Karpas-422 (cell line): ENCODE measurements around the gene TLL1. TPM values are rescaled to one million over a fixed set of nuclear protein-coding genes. Genes with fewer than 3 reads are reported as not detected.

Experiments used
- DNase-seq: peaks from one replicate; pipeline ENCODE4 v3.0.0-alpha.2; 2015
- H2AFZ ChIP-seq: fragments of 200-600 bp; sonication (generic); 2 replicates; pipeline ENCODE4 v1.6.1; 2014; ENCODE audit warnings: antibody characterized with exemption, low read length, mixed read lengths
- H3K27ac ChIP-seq: fragments of 200-600 bp; sonication (generic); 2 replicates; pipeline ENCODE4 v1.5.1; 2014; ENCODE audit warnings: mild to moderate bottlenecking, low read length, moderate library complexity
- H3K27me3 ChIP-seq: fragments of 200-600 bp; sonication (generic); 2 replicates; pipeline ENCODE4 v1.6.1; 2014; ENCODE audit warnings: low read length, mixed read lengths
- H3K36me3 ChIP-seq: fragments of 200-600 bp; sonication (generic); 2 replicates; pipeline ENCODE4 v1.6.1; 2014; ENCODE audit warnings: low read length, mixed read lengths; ENCODE audit not compliant: insufficient read depth
- H3K4me1 ChIP-seq: fragments of 200-600 bp; sonication (generic); 2 replicates; pipeline ENCODE4 v1.6.1; 2014; ENCODE audit warnings: mild to moderate bottlenecking, low read length, mixed read lengths
- H3K4me2 ChIP-seq: fragments of 200-600 bp; sonication (generic); 2 replicates; pipeline ENCODE4 v1.6.1; 2014; ENCODE audit warnings: low read length, low read depth, mild to moderate bottlenecking; ENCODE audit not compliant: poor library complexity, severe bottlenecking
- H3K4me3 ChIP-seq: fragments of 200-600 bp; sonication (generic); 2 replicates; pipeline ENCODE4 v1.5.1; 2014; ENCODE audit warnings: mild to moderate bottlenecking, antibody characterized with exemption, low read length, mixed read lengths
- H3K79me2 ChIP-seq: fragments of 200-600 bp; sonication (generic); 2 replicates; pipeline ENCODE4 v1.6.1; 2014; ENCODE audit warnings: mild to moderate bottlenecking, low read length, mixed read lengths
- H3K9ac ChIP-seq: fragments of 200-600 bp; sonication (generic); 2 replicates; pipeline ENCODE4 v1.6.0; 2014; ENCODE audit warnings: low read length
- H3K9me2 ChIP-seq: fragments of 200-600 bp; sonication (generic), shearing (Covaris generic); replicated peaks from 2 replicates; pipeline ENCODE4 v1.6.0; 2014; ENCODE audit warnings: mild to moderate bottlenecking, low read length, moderate library complexity; ENCODE audit not compliant: insufficient read depth
- H3K9me3 ChIP-seq: fragments of 300-700, 200-600 bp; sonication (generic); 2 replicates; pipeline ENCODE4 v1.6.1; 2014; ENCODE audit warnings: low read length, mixed read lengths
- H4K20me1 ChIP-seq: fragments of 200-600 bp; sonication (generic); 2 replicates; pipeline ENCODE4 v1.6.1; 2014; ENCODE audit warnings: mild to moderate bottlenecking, antibody characterized with exemption, low read length, low read depth; ENCODE audit not compliant: insufficient read depth
- total RNA-seq: library from RNA; depleted of rRNA; stranded (reverse); fragments of >200 nt; shearing (Covaris generic); gene quantifications from 2 replicates; pipeline ENCODE4 v1.2.3, GENCODE V29; 2014; ENCODE audit warnings: low replicate concordance; rRNA removed

Gene TLL1
- total RNA-seq: not detected in 2 replicates

DNA sequence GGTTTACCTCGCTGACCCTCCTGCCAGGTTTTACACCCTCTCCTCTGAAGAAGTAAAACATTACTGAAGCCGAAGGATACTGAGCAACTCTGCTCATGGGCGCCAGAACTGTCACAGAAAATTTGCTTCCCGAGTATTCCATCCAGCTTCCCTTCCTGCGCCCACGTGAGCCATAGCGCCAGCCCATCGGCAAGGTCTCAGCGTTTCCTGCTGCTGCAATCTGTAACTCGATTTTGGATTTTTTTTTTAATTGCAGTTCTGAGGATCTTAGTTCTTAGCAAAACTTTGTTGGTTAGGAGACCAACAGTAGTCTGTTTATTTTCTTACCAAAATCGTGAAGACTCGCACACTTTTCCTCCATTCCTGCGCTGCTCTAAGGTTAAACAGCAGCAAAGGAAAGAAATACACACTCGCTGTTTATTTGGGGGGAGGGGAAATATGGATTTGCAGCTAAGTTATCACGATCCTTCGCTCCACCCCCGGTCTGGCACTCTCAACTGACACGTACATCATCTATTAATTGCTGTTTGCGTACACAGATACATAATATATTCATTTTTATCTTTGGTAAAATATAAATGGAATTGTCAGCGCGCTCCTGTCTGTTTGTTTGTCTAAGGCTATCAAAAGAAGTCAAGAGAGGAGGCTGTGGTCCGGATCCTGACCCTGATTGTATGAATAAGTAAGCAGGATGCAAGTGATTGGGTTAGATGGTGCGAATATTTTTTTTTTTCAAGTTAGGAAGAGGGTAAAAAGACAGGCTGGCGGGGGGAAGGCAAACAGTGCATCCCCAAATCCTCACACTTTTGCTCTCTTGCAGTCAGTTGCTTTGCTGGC, at the start of gene TLL1:
Gene TLL1 (plus strand): TSS at position 777 of the 837 bp plus-strand sequence. CDS start 668 bp downstream, outside the sequence.
- H3K4me2 ChIP-seq: no peak within 1 kb of the TSS
- no peak for DNase-seq
- no peak within 1 kb of the TSS for H2AFZ ChIP-seq

GRCh38 chr4:165826166-165826565, 46.9 kb upstream of the TLL1 start:
- no peaks in the 10 kb centered on the region for H3K27me3 ChIP-seq
- no peaks in the 10 kb centered on the region for H3K9me2 ChIP-seq
- no peak overlapping the region for H3K9ac ChIP-seq
- H3K9me3 ChIP-seq: no peaks in the 10 kb centered on the region
- no peak for DNase-seq
- no peaks in the 10 kb centered on the region for H3K4me1 ChIP-seq
- no peak overlapping the region for H3K4me2 ChIP-seq
- no peak overlapping the region for H3K4me3 ChIP-seq
- no peak overlapping the region for H3K27ac ChIP-seq
- H2AFZ ChIP-seq: no peak overlapping the region
- no peaks in the 10 kb centered on the region for H4K20me1 ChIP-seq
- no peaks in the 10 kb centered on the region for H3K36me3 ChIP-seq
- no peaks in the 10 kb centered on the region for H3K79me2 ChIP-seq

More for the DNA sequence above, at the start of gene TLL1:
- H3K4me3 ChIP-seq: no peak within 1 kb of the TSS
- no peak within 1 kb of the TSS for H3K9ac ChIP-seq
- no peaks in the 10 kb centered on the region for H3K79me2 ChIP-seq
- H4K20me1 ChIP-seq: no peaks in the 10 kb centered on the region
- no peaks in the 10 kb centered on the region for H3K27me3 ChIP-seq
- H3K36me3 ChIP-seq: no peaks in the 10 kb centered on the region
- no peak within 1 kb of the TSS for H3K27ac ChIP-seq
- no peaks in the 10 kb centered on the region for H3K9me3 ChIP-seq
- no peaks in the 10 kb centered on the region for H3K4me1 ChIP-seq
- no peaks in the 10 kb centered on the region for H3K9me2 ChIP-seq

DNA sequence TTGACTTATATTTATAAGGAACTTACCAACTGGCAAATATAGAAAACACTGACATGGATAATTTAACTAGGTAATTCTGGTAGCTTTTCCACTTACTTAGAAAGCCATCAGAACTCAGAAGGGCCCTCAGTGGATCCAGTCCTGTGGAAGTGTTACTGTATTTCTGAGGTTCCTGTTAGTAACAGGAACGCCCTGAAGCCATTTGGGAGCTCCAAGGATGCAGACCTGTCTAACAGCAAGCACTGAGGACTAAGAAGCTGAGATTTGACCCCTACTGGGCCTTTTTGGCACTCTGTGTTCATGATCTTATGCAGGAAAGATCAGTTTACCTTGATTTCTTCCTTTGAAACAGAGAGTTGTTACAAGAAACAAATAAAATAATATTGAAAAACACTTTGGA, 46.0 kb upstream of the TLL1 start:
- no peak overlapping the region for H3K9ac ChIP-seq
- H3K4me3 ChIP-seq: no peak overlapping the region
- no peaks in the 10 kb centered on the region for H4K20me1 ChIP-seq
- H2AFZ ChIP-seq: no peak overlapping the region
- DNase-seq: no peak
- no peaks in the 10 kb centered on the region for H3K9me2 ChIP-seq
- H3K4me1 ChIP-seq: no peaks in the 10 kb centered on the region
- no peaks in the 10 kb centered on the region for H3K79me2 ChIP-seq
- H3K36me3 ChIP-seq: no peaks in the 10 kb centered on the region
- H3K4me2 ChIP-seq: no peak overlapping the region
- H3K27me3 ChIP-seq: no peaks in the 10 kb centered on the region
- no peak overlapping the region for H3K27ac ChIP-seq
- H3K9me3 ChIP-seq: peaks cover 2% of the 10 kb centered on the region; the same call in 1 of the 2 replicates

DNA sequence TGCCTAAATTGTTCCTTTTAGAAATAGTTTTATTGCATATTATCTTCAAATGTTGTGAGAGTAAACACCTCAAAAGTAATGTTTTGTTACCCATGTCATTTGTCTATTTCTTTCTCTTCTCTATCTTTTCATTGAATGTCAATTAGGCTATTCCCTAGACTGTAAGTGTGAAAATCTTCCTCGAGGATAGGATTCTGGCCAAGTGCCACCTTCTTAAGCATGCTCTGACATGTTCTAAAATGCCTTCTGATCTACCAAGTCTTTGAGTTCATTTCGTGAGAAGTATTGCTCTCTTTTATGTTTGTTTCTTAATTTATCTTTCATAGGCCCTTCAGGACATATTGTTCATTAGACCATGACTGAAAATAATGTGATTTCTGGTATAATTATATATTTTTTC, 44.1 kb upstream of the TLL1 start:
- no peaks in the 10 kb centered on the region for H3K36me3 ChIP-seq
- H3K4me1 ChIP-seq: no peaks in the 10 kb centered on the region
- H2AFZ ChIP-seq: no peak overlapping the region

GRCh38 chr4:165834116-165834515, 38.9 kb upstream of the TLL1 start:
- H3K9me2 ChIP-seq: no peaks in the 10 kb centered on the region
- H3K4me3 ChIP-seq: no peak overlapping the region
- H3K79me2 ChIP-seq: no peaks in the 10 kb centered on the region
- H3K4me2 ChIP-seq: no peak overlapping the region
- H3K36me3 ChIP-seq: no peaks in the 10 kb centered on the region
- H3K9me3 ChIP-seq: peaks cover 3% of the 10 kb centered on the region; the same call in 1 of the 2 replicates
- no peak overlapping the region for H2AFZ ChIP-seq
- no peaks in the 10 kb centered on the region for H3K4me1 ChIP-seq
- H3K9ac ChIP-seq: no peak overlapping the region
- no peak for DNase-seq
- no peaks in the 10 kb centered on the region for H3K27me3 ChIP-seq
- H4K20me1 ChIP-seq: no peaks in the 10 kb centered on the region
- H3K27ac ChIP-seq: no peak overlapping the region

More for the DNA sequence above, 44.1 kb upstream of the TLL1 start:
- no peaks in the 10 kb centered on the region for H3K9me2 ChIP-seq
- peaks cover 3% of the 10 kb centered on the region; the same call in 1 of the 2 replicates for H3K9me3 ChIP-seq
- H3K4me2 ChIP-seq: no peak overlapping the region
- no peak for DNase-seq
- no peak overlapping the region for H3K27ac ChIP-seq
- H3K4me3 ChIP-seq: no peak overlapping the region
- H4K20me1 ChIP-seq: no peaks in the 10 kb centered on the region
- H3K79me2 ChIP-seq: no peaks in the 10 kb centered on the region
- no peak overlapping the region for H3K9ac ChIP-seq
- no peaks in the 10 kb centered on the region for H3K27me3 ChIP-seq

DNA sequence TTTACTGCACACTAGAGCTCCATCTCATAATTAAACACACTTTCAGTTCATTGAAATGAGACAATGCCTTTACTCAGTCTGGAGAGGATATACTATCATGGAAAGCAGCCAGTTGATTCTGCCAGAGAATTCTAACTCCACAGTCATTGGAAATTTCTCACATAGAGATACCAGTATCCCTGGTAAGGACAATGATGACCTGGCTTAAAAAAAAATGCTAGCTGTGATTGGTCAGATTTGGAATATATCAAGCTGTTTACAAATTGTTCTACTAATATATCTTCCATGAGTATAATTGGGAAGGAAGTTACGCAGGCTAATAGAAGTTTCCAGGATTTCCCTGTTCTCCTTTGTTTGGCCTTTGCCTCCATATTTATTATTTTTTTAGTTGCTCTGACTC, 34.5 kb upstream of the TLL1 start:
- H3K27ac ChIP-seq: no peak overlapping the region
- no peak overlapping the region for H3K4me2 ChIP-seq
- H3K9ac ChIP-seq: no peak overlapping the region
- no peak overlapping the region for H3K4me3 ChIP-seq
- H3K79me2 ChIP-seq: no peaks in the 10 kb centered on the region
- no peaks in the 10 kb centered on the region for H4K20me1 ChIP-seq
- no peaks in the 10 kb centered on the region for H3K4me1 ChIP-seq
- no peak for DNase-seq
- no peaks in the 10 kb centered on the region for H3K36me3 ChIP-seq
- H3K9me3 ChIP-seq: no peaks in the 10 kb centered on the region
- no peaks in the 10 kb centered on the region for H3K27me3 ChIP-seq
- H2AFZ ChIP-seq: no peak overlapping the region
- H3K9me2 ChIP-seq: no peaks in the 10 kb centered on the region

DNA sequence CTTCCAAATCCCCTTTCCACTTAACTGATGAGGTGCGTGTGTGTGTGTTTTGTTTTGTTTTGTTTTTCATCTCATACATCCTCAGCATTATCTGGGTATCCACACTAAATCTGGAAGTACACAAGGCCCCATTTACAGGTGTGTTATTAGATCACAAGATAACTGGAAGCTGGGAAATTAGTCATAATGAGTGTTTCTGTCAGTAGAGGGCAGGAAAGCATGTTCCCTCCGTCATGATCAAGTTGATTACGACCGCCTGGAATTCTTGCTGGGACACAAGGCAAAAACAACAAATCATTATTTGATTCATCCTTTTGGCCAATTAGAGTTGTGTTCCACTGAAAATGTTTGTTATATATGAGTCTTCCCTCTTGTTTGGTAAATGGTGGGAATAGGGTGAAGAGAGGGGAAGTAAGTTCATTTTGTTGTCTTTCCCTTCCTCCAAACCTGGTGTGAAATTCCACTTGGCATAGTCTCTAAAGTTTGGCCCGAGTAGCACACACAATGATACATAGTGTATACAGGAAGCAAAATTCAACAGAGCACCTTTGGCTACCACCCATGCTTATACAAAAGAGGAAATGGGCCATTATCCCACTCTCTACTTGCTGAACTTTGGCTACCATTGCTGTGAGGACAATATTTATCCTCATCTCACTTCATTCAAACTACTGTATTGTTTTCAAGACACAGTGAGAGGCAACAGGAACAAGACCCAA, 33.3 kb upstream of the TLL1 start:
- Histone ChIP-seq H3K27me3 (no peaks in the 10 kb centered on the region), H4K20me1 (no peaks in the 10 kb centered on the region), H3K9me3 (no peaks in the 10 kb centered on the region), H3K27ac (no peak overlapping the region), H3K4me3 (no peak overlapping the region), H3K9ac (no peak overlapping the region), H3K36me3 (no peaks in the 10 kb centered on the region), H2AFZ (no peak overlapping the region), H3K79me2 (no peaks in the 10 kb centered on the region), H3K4me2 (no peak overlapping the region), H3K4me1 (no peaks in the 10 kb centered on the region), H3K9me2 (no peaks in the 10 kb centered on the region)
- no peak for DNase-seq

DNA sequence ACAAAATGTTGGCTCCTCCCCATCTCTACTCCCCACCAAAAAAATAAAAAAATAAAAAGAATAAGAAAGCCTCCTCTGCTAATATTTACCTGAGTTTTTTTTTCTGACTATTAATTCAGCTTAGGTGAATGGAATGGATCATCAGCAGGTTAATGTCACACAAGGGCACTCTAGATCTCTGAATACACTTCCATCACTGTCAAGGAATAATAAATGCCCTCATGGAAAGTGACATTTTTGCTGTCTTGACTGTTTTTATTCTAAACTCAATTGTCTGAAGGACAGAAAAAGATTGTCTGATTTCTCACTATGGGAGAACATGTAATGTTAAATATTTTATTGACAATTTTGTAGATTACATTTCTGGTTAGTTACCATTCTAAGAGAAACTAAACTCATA, 30.4 kb upstream of the TLL1 start:
- no peaks in the 10 kb centered on the region for H3K4me1 ChIP-seq
- H3K4me3 ChIP-seq: no peak overlapping the region
- no peak overlapping the region for H3K27ac ChIP-seq
- no peak overlapping the region for H3K4me2 ChIP-seq
- no peaks in the 10 kb centered on the region for H3K27me3 ChIP-seq
- no peaks in the 10 kb centered on the region for H3K9me3 ChIP-seq
- no peaks in the 10 kb centered on the region for H3K79me2 ChIP-seq
- H4K20me1 ChIP-seq: no peaks in the 10 kb centered on the region
- H3K9me2 ChIP-seq: no peaks in the 10 kb centered on the region
- no peaks in the 10 kb centered on the region for H3K36me3 ChIP-seq
- no peak overlapping the region for H2AFZ ChIP-seq
- DNase-seq: no peak
- H3K9ac ChIP-seq: no peak overlapping the region
